Measurements from ENCODE around the gene RAD18. TPM values are rescaled to one million over a fixed set of nuclear protein-coding genes. Genes with fewer than 3 reads are reported as not detected.

Gene RAD18
- total and polyA plus RNA-seq, 9 of the 15 experiments (the other 6 are each of a cell fraction or from before 2014, with no cell fraction given): 19.2 to 49.4 (median 34.4) TPM

DNA sequence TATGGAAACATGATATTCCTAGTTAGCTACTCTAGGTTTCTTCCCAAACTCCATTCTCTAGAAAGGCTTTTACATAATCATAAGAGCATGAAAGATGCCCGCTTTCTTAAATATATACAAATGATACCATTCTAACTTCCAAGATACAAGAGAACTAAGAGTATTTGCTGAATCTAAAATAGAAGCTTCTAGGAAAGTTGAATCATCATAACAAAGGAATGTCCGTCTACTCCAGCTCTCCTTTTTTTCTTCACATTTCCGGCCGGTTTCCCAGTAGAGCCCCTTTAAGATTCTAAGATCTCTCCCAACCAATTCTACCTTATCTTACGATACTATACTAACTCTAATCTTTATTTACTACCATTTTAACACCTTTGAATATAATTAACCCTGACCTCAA is 60.1 kb downstream of the RAD18 start (continued):
- TF ChIP-seq IFI16 (CRISPR knock-in tag; IDR thresholded peaks at IDR 0.05): no peak

DNA sequence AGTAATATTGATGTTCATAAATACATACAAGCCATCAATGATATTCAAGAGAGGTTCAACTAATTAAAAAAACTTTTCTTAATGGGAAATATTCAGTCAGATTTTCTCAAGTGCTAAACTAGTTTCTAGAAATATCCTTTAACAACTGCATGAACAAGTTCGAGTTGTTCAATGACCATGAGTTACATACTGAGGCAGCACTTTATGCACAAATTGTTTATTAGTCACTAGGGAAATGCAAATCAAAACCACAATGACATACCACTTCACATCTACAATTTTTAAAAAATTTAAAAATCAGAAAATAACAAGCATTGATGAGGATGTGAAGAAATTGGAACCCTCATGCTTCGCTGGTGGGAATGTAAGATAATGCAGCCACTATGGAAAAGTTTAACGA is 62.4 kb downstream of the RAD18 start:
- no TSS peak for BruUV-seq (replicated peaks)
- in situ Hi-C loops (cut with MboI): no loop called here

More for the DNA sequence above, 62.4 kb downstream of the RAD18 start:
- Histone ChIP-seq H3K79me2 (ENCODE audit: control insufficient read depth, insufficient read depth, low read length) (no peaks in the 10 kb centered on the region), H3K4me1 (replicated peaks in 1 of 2; ENCODE audit: control insufficient read depth in 2 of 2, insufficient read depth in 2 of 2, low read length in 2 of 2) (no peaks in the 10 kb centered on the region; a peak in 1 of 5 replicates), H3K36me3 (ENCODE audit: control insufficient read depth, insufficient read depth, low read length) (peaks cover 53% of the 10 kb centered on the region), H4K20me1 (replicated peaks; ENCODE audit: control insufficient read depth, insufficient read depth, low read length) (no peaks in the 10 kb centered on the region), H2AFZ (ENCODE audit: low read depth, low read length) (no peak overlapping the region), H3K9me1 (ENCODE audit: control insufficient read depth, insufficient read depth, low read length) (no peaks in the 10 kb centered on the region), H3K4me2 (ENCODE audit: insufficient read depth, low read length) (no peak overlapping the region), H3K9me3 (replicated peaks; ENCODE audit: control insufficient read depth, insufficient read depth, low read depth, low read length) (no peaks in the 10 kb centered on the region), H3K4me3 (no peak overlapping the region), H3K9ac (ENCODE audit: insufficient read depth in 1 of 2, low read depth in 2 of 2, low read length in 2 of 2) (no peak overlapping the region), H3K27me3 (ENCODE audit: control insufficient read depth in 2 of 2, insufficient read depth in 2 of 2, low read length in 2 of 2) (no peaks in the 10 kb centered on the region), H3K27ac (ENCODE audit: extremely low read depth, low read depth, low read length) (no peak overlapping the region)
- WGBS (ENCODE audit: insufficient coverage, low coverage, missing lambda C conversion rate): 79% methylated on average over 3 of the region's 3 CpGs
- no peak for FAIRE-seq
- ChIA-PET CTCF (ENCODE audit: low intra/inter-chr PET ratio) (no interaction called here), POLR2A (interaction anchor here (0.6 kb wide), 1 partner anchor 27 kb away, joined by 3 read pairs; no protein-coding TSS in a partner anchor)
- TF ChIP-seq ZNF280A (IDR thresholded peaks at IDR 0.05; ENCODE audit: low read depth, partially characterized antibody) (no peak), ZNF778 (CRISPR knock-in tag; IDR thresholded peaks at IDR 0.05) (no peak), ZNF354B (CRISPR knock-in tag; IDR thresholded peaks at IDR 0.05) (no peak), TFAM (CRISPR knock-in tag; conservative IDR thresholded peaks at IDR 0.05) (no peak)
- TF ChIP-seq, protein P1, sequence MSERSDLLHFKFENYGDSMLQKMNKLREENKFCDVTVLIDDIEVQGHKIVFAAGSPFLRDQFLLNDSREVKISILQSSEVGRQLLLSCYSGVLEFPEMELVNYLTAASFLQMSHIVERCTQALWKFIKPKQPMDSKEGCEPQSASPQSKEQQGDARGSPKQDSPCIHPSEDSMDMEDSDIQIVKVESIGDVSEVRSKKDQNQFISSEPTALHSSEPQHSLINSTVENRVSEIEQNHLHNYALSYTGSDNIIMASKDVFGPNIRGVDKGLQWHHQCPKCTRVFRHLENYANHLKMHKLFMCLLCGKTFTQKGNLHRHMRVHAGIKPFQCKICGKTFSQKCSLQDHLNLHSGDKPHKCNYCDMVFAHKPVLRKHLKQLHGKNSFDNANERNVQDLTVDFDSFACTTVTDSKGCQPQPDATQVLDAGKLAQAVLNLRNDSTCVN (CRISPR knock-in tag; IDR thresholded peaks at IDR 0.05): no peak
- intact Hi-C loops (cut with micrococcal nuclease): loop anchor here (1.0 kb wide), 1 partner anchor 132 kb away; the partner anchor contains the start of gene OXTR
- no peak for ATAC-seq
- DNase-seq (ENCODE audit: extremely low read depth in 1 of 4, low spot score in 3 of 4): no peak
